ENCODE data around the gene TRRAP. TPM values are rescaled to one million over a fixed set of nuclear protein-coding genes. Genes with fewer than 3 reads are reported as not detected.
A peak's percentile ranks its signal among the peaks of the same experiment; 100 is the strongest.

Gene TRRAP
- total RNA-seq, 1 donor from 2014 or later = 30.4 TPM

DNA sequence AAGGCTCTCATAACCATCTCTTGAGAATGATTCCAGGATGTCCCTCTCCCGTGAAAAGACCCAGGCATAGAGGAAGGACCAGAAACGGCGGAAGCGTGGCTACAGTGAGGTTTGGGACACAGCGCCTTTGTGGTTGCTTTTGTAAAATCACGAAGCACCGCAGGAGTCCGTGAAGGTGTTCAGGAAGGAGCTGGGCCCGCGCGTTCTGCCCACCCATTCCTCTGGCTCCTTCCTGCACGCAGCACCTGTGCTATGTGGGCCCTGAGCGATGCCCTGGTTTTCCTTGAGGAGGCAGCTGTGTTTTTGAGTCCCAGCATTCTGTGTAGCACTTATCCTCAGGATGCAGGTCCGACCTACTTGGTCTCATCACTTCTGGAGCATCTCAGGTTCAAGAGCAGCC lies 112.8 kb downstream of the TRRAP start:
- Mint-ChIP-seq H3K9me3 (ENCODE audit: low read depth) (peaks cover 3% of the 10 kb centered on the region), H3K4me1 (ENCODE audit: low read depth) (no peaks in the 10 kb centered on the region), H3K27ac (ENCODE audit: unreplicated experiment) (no peak overlapping the region), H3K27me3 (ENCODE audit: low read depth) (no peaks in the 10 kb centered on the region), H3K4me3 (ENCODE audit: unreplicated experiment) (no peak overlapping the region), H3K36me3 (ENCODE audit: low read depth) (peaks cover 57% of the 10 kb centered on the region)
- TF ChIP-seq, protein P1, sequence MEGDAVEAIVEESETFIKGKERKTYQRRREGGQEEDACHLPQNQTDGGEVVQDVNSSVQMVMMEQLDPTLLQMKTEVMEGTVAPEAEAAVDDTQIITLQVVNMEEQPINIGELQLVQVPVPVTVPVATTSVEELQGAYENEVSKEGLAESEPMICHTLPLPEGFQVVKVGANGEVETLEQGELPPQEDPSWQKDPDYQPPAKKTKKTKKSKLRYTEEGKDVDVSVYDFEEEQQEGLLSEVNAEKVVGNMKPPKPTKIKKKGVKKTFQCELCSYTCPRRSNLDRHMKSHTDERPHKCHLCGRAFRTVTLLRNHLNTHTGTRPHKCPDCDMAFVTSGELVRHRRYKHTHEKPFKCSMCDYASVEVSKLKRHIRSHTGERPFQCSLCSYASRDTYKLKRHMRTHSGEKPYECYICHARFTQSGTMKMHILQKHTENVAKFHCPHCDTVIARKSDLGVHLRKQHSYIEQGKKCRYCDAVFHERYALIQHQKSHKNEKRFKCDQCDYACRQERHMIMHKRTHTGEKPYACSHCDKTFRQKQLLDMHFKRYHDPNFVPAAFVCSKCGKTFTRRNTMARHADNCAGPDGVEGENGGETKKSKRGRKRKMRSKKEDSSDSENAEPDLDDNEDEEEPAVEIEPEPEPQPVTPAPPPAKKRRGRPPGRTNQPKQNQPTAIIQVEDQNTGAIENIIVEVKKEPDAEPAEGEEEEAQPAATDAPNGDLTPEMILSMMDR (IDR thresholded peaks at IDR 0.05) = no peak
- DNase-seq (ENCODE audit: low spot score) = peak; percentile 49

DNA sequence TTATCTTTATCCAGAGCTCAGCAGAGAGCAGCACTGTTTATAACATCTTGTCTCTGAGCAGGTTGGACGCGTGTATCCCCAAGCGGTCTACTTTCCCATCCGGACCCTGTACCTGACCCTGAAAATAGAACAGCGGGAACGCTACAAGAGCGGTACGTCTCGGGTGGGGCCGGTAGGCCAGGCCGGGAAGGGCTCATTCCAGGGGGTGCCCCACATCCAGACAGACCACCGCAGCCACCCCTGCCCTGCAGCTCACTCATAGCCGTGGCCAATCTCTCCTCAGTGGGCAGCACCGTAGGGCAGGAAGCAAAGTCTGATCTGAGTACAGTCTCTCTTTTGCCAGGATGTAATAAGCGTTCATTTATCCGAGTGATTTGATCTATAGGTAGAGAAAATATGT lies 113.7 kb downstream of the TRRAP start:
- no peak overlapping the region for H3K27ac Mint-ChIP-seq (ENCODE audit: unreplicated experiment)
- H3K36me3 Mint-ChIP-seq (ENCODE audit: low read depth) = peaks cover 53% of the 10 kb centered on the region
- H3K4me1 Mint-ChIP-seq (ENCODE audit: low read depth) = no peaks in the 10 kb centered on the region
- no peaks in the 10 kb centered on the region for H3K9me3 Mint-ChIP-seq (ENCODE audit: low read depth)
- no peak for DNase-seq (ENCODE audit: low spot score)
- TF ChIP-seq, protein P1 (IDR thresholded peaks at IDR 0.05) = no peak
- no peaks in the 10 kb centered on the region for H3K27me3 Mint-ChIP-seq (ENCODE audit: low read depth)
- no peak overlapping the region for H3K4me3 Mint-ChIP-seq (ENCODE audit: unreplicated experiment)

DNA sequence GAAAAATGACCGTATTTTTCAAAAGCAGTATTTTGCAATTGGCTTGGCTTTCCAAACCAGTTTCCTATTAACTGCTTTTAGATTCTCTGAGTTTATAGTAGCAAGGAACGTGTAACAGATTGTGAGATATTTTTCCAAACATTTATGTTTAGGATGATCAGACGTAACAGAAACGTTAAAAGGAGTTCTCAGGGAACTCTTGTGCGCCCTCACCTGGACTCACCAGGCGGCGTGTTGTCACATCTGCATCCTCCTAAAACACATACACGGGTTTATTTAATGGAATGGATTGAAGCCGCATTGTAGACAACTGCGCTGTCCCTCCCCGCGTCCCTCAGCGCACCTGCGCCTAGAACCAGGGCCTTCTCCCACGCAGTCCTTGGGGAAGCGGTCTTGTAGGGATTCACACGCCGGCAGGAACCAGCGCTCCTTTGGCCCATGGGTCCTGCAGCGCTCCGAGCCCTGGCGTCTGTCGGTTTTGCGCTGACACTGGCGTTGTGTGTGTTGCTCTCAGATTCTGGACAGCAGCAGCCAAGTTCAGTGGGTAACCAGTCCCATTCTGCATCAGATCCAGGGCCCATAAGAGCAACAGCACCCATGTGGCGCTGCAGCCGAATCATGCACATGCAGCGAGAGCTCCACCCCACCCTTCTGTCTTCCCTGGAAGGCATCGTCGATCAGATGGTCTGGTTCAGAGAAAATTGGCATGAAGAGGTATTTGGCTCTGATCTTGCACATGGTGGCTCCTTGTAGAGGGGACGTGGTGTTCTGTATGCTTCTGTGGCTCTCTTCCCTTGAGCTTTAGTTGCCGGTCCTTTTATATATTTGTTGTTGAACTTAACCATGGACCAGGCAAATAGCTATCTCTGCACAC lies 114.9 kb downstream of the TRRAP start:
- Mint-ChIP-seq H3K4me3 (ENCODE audit: unreplicated experiment) (no peak overlapping the region), H3K27ac (ENCODE audit: unreplicated experiment) (no peak overlapping the region), H3K36me3 (ENCODE audit: low read depth) (peaks cover 46% of the 10 kb centered on the region), H3K9me3 (ENCODE audit: low read depth) (no peaks in the 10 kb centered on the region), H3K27me3 (ENCODE audit: low read depth) (no peaks in the 10 kb centered on the region), H3K4me1 (ENCODE audit: low read depth) (no peaks in the 10 kb centered on the region)
- DNase-seq (ENCODE audit: low spot score) = peak; percentile 19
- TF ChIP-seq, protein P1 (IDR thresholded peaks at IDR 0.05) = peak; percentile 43

DNA sequence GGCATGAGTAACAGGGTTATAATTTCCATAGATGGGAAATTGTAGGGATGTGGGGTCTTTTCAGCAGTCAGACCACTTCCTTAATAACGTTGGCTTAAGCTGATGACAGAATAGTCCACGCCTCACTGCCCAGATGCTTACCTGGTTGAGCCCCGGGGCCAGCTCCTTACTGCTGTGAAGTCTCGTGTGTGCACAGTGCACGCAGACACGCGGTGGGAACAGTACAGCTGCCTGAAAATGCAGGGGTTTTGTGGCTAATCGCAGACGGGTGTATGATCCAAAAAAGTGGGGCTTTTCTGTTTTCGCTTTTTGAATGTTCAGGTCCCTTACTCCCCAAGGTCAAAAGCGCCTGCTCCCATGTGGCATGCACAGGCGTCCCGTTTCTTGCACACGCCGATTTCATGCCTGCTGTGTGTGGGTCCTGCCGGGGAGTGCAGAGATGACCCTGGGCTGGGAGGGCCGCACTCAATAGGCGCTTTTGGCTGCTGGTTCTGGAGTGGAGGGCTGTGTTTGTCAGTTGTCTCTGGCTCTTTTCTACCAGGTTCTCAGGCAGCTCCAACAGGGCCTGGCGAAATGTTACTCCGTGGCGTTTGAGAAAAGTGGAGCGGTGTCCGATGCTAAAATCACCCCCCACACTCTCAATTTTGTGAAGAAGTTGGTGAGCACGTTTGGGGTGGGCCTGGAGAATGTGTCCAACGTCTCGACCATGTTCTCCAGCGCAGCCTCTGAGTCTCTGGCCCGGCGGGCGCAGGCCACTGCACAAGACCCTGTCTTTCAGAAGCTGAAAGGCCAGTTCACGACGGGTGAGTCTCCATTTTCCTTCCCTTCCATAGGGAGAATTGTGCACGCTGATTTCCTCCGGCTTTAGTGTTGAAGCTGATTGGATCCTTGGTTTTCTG lies 116.0 kb downstream of the TRRAP start:
- Mint-ChIP-seq H3K4me3 (ENCODE audit: unreplicated experiment) (no peak overlapping the region), H3K4me1 (ENCODE audit: low read depth) (no peaks in the 10 kb centered on the region), H3K27me3 (ENCODE audit: low read depth) (no peaks in the 10 kb centered on the region), H3K36me3 (ENCODE audit: low read depth) (peaks cover 48% of the 10 kb centered on the region), H3K27ac (ENCODE audit: unreplicated experiment) (no peak overlapping the region), H3K9me3 (ENCODE audit: low read depth) (no peaks in the 10 kb centered on the region)
- peak; percentile 47 for DNase-seq (ENCODE audit: low spot score)
- TF ChIP-seq, protein P1 (IDR thresholded peaks at IDR 0.05) = no peak

DNA sequence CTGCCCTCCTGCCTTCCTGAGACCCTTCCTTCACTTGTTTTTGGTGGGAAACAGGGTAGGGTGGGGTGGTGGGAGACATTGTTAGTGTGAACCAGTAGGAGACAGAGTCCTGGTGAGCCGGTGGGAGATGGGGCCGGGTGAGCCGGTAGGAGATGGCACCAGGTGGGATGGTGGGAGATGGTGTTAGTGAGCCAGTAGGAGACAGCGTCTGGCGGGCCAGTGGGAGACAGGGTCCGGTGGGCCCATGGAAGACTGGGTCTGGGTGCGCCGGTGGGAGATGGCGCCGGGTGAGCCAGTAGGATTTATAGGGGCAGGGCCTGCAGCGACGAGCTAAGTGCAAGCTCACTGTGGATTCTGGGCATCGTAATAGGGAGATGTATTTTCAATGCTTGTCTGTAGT lies 116.8 kb downstream of the TRRAP start:
- Mint-ChIP-seq H3K36me3 (ENCODE audit: low read depth) (peaks cover 43% of the 10 kb centered on the region), H3K4me3 (ENCODE audit: unreplicated experiment) (no peak overlapping the region), H3K9me3 (ENCODE audit: low read depth) (no peaks in the 10 kb centered on the region), H3K27me3 (ENCODE audit: low read depth) (no peaks in the 10 kb centered on the region), H3K27ac (ENCODE audit: unreplicated experiment) (no peak overlapping the region), H3K4me1 (ENCODE audit: low read depth) (no peaks in the 10 kb centered on the region)
- TF ChIP-seq, protein P1 (IDR thresholded peaks at IDR 0.05) = no peak
- peak; percentile 92 for DNase-seq (ENCODE audit: low spot score)

Measured in chondrocyte (in vitro differentiated cells).